ENCODE results near the gene COX17. TPM values are rescaled to one million over a fixed set of nuclear protein-coding genes. Genes with fewer than 3 reads are reported as not detected.

Gene COX17
- total RNA-seq, 2 experiments from 2014 or later: 63.7 to 69.8 TPM

DNA sequence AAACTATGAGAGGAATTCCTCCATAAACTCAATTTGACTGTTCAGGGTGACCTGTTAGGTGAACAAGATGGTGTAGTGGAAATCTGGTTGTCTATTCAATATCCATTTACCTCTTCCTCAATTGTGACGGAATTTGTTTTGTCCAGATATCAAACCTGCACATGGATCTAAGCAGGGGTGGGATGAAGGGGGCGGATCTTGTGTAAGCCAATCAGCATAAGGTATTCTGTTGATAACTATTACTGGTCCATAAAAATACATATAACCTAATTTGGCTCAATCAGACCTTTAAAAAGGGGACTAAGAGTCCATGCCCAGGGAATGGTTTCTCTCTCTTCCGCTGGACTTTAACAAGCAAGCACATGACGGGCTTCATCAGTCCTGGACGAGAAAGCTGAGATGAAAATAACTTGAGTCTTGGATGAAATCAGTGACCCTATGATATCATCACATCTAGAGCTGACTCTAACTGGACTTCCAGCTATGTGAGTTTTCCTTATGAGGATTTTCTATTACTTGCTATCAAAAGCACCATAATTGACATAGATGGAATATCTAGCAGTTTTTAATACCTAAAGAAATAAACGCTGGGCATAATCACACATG is 11.1 kb downstream of the COX17 start:
- H3K4me1 Mint-ChIP-seq: peaks cover 13% of the 10 kb centered on the region
- no peaks in the 10 kb centered on the region for H3K9me3 Mint-ChIP-seq
- CTCF ChIA-PET: interaction anchor here (1.0 to 1.3 kb wide), 2 partner anchors 15 to 66 kb away, joined by 3 read pairs; no protein-coding TSS in a partner anchor

DNA sequence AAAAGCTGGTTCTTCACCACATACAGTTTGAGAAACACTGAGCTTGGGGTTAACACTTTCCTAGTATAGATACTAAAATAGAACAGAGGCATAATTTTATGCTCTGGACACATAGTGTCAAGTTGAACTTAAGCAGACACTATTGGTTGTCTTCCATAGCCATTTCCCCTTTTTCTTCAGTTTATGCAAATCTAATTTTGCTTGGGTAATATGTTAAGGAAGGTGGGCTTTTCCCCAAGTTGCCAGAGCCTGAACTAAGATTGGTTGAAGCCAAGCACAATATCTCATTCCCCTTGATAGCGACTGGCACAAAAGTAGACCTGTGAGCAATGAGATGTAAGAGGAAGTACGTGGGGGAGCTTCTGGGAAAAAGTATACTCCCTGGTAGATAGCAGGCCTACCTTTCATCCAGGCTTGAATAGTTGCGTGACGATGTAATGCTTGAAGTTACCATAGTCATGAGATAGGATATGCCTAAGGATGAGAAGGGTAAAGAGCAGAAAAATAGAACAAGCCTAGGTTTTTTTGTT is 12.3 kb downstream of the COX17 start:
- no peak overlapping the region for H3K4me3 Mint-ChIP-seq
- H3K9me3 Mint-ChIP-seq: no peaks in the 10 kb centered on the region
- no peak for DNase-seq
- H3K27ac Mint-ChIP-seq: no peak overlapping the region
- peaks cover 32% of the 10 kb centered on the region for H3K36me3 Mint-ChIP-seq (ENCODE audit: low read depth)
- H3K4me1 Mint-ChIP-seq: peaks cover 12% of the 10 kb centered on the region
- ChIA-PET CTCF (no interaction called here), POLR2A (interaction anchor here (1.3 to 3.8 kb wide), 2 partner anchors 12 to 19 kb away, joined by 3 to 19 read pairs; partner anchors contain the start of gene COX17)
- H3K27me3 Mint-ChIP-seq: no peaks in the 10 kb centered on the region

More for the DNA sequence above, 11.1 kb downstream of the COX17 start:
- peaks cover 42% of the 10 kb centered on the region for H3K36me3 Mint-ChIP-seq (ENCODE audit: low read depth)
- no peak for DNase-seq
- H3K27ac Mint-ChIP-seq: no peak overlapping the region
- H3K4me3 Mint-ChIP-seq: no peak overlapping the region
- POLR2A ChIA-PET: interaction anchor here (1.3 to 3.8 kb wide), 2 partner anchors 10 to 11 kb away, joined by 5 to 19 read pairs; partner anchors contain the start of gene COX17
- no peaks in the 10 kb centered on the region for H3K27me3 Mint-ChIP-seq

DNA sequence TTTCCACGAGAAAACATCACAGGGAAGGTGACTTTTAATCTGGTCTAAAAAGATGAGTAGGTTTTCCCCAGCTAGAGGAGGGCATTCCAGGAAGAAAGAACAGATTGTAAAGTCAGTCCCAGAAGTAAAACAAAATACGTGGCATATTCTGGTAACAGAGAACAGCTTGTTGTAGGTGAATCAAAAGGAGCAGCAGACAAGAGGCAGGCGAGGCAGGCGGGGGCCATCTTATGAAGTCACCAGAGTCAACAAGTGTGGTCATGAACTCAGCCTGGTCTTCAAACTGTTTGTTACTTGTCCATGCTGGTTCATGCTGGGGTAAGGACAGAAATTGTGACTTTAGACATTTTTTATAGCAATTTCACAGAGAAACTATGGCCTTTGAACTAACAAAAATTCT is 12.8 kb downstream of the COX17 start:
- peaks cover 28% of the 10 kb centered on the region for H3K36me3 Mint-ChIP-seq (ENCODE audit: low read depth)
- no peak overlapping the region for H3K27ac Mint-ChIP-seq
- H3K4me1 Mint-ChIP-seq: peaks cover 11% of the 10 kb centered on the region
- DNase-seq: no peak
- ChIA-PET POLR2A (interaction anchor here (1.3 to 3.8 kb wide), 3 partner anchors 11 to 19 kb away, joined by 3 to 19 read pairs (median 3); partner anchors contain the start of gene COX17), CTCF (interaction anchor here (1.8 kb wide), 1 partner anchor 8 kb away, joined by 4 read pairs; no protein-coding TSS in a partner anchor)
- no peak overlapping the region for H3K4me3 Mint-ChIP-seq
- H3K27me3 Mint-ChIP-seq: no peaks in the 10 kb centered on the region
- H3K9me3 Mint-ChIP-seq: no peaks in the 10 kb centered on the region

DNA sequence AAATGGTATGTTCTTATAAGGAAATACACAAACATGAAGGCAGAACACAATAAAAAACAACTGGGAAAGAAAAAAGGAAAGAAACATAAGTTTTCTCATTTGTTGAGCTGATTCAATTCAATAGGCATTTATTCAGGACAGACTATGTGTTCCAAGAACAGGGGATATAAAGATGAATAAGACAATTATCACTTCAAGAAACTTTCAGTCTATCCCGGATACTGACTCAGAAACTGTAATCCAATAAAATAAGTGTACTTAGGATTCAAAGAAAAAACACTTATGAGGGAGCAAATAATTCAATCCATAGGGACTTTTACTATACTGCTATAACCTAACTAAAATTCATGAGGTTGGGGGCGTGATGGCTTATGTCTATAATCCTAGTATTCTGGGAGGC is 13.3 kb downstream of the COX17 start:
- CTCF ChIA-PET: interaction anchor here (1.8 kb wide), 1 partner anchor 9 kb away, joined by 4 read pairs; no protein-coding TSS in a partner anchor
- peaks cover 11% of the 10 kb centered on the region for H3K4me1 Mint-ChIP-seq
- POLR2A ChIA-PET: interaction anchor here (1.1 to 3.8 kb wide), 4 partner anchors 9 to 105 kb away, joined by 3 to 19 read pairs (median 6); partner anchors contain the start of genes CD80 and COX17
- peaks cover 23% of the 10 kb centered on the region for H3K36me3 Mint-ChIP-seq (ENCODE audit: low read depth)
- H3K4me3 Mint-ChIP-seq: no peak overlapping the region
- no peak overlapping the region for H3K27ac Mint-ChIP-seq
- DNase-seq: no peak
- no peaks in the 10 kb centered on the region for H3K9me3 Mint-ChIP-seq
- H3K27me3 Mint-ChIP-seq: no peaks in the 10 kb centered on the region

DNA sequence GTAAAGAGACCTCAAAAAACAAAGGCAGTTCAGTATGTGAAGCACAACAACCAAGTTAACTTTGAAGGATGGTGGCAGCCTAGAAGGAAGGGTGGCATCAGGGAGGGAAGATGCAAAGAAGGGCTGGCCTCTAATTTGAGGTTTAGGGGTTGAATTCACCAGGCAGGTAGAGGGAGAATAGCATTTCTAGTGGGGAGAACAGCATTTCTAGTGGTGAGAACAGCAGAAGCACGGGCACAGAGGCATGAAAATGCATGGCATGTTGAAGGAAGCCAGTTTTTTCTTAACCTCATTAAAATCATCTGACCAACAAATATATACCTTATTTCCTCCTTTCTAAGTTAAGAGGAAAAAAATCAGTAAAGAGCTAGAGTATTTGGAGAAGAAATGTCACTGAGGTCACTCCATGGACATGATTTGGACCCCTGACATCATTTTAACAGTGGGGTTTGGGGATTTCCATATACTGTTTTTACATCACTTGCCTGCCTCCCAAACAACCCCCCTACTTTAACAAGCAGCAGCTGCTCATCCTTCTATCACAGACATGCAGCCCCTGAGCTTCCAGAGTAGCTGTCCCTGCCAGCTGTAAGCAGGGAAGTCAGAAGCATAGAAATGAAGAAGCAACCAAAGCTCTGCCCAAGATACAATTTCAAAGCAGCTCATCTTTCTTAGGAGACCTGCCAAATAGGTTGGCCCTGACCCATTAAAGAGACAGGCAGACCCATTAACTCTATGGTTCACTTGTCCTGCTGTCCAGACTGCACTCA is 14.4 kb downstream of the COX17 start:
- Mint-ChIP-seq H3K4me1 (peaks cover 18% of the 10 kb centered on the region), H3K4me3 (no peak overlapping the region), H3K27me3 (no peaks in the 10 kb centered on the region), H3K27ac (no peak overlapping the region), H3K36me3 (ENCODE audit: low read depth) (peaks cover 22% of the 10 kb centered on the region), H3K9me3 (no peaks in the 10 kb centered on the region)
- POLR2A ChIA-PET: interaction anchor here (1.1 to 3.8 kb wide), 4 partner anchors 9 to 104 kb away, joined by 3 to 19 read pairs (median 6); partner anchors contain the start of genes CD80 and COX17
- no peak for DNase-seq
- CTCF ChIA-PET: interaction anchor here (1.8 to 2.1 kb wide), 2 partner anchors 10 to 62 kb away, joined by 4 to 5 read pairs; no protein-coding TSS in a partner anchor

DNA sequence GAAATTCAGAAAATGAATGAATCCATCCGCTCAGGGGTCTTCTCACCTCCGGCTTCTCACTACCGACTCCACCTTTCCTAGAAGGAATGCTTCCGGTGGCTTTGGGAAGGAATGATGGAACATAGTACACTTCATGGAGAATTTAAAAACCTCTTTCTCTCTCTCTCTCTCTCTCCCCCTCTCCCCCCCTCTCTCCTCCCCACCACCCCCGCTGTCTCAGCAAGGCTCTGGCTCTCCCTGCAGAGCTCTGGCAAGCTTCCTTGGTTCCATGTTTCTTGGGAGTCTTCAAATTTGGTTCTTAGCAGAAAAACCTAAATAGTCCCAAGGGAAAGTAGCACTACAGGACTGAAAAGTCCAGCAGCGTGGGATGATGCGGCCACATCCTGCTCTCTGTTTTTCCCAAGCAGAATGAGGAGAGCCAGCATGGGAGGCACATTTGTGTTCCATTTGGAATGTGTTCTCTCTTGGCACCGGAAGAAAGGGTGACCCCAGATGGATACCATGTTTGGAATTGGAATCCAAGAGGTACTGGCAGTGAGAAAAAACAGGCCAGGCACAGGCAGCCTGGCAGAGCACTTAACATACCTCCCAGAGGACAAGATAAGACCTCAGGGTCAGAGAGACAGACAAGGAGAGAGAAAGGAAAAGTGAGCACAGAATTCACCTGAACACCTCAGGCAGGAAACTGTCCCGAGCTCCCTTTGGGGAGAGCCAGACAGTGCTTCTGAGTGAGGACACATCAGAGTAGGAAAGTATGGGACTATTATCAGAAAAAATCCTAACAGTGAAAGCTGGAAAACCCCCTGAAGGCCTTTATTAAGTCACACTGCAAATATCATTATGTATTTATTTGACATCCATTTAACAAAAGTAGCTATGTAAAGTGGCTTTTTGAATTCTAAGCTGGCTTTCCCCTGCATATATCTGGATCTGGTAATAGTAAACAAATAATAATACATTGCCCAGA is 16.4 kb downstream of the COX17 start, which contains the start of gene POPDC2:
TSS of gene POPDC2 (minus strand) at position 116 of the 967 bp plus-strand sequence. CDS start 166 bp downstream, outside the sequence.
- Mint-ChIP-seq H3K36me3 (ENCODE audit: low read depth) (peaks cover 5% of the 10 kb centered on the region), H3K4me3 (no peak within 1 kb of the TSS), H3K4me1 (peaks cover 18% of the 10 kb centered on the region), H3K27ac (no peak within 1 kb of the TSS), H3K27me3 (no peaks in the 10 kb centered on the region), H3K9me3 (no peaks in the 10 kb centered on the region)
- DNase-seq: no peak
- POLR2A ChIA-PET: interaction anchor here (1.0 to 1.7 kb wide), 2 partner anchors 14 to 18 kb away, joined by 4 read pairs; no protein-coding TSS in a partner anchor
- CTCF ChIA-PET: interaction anchor here (0.6 to 2.1 kb wide), 2 partner anchors 60 to 260 kb away, joined by 4 to 5 read pairs; no protein-coding TSS in a partner anchor

DNA sequence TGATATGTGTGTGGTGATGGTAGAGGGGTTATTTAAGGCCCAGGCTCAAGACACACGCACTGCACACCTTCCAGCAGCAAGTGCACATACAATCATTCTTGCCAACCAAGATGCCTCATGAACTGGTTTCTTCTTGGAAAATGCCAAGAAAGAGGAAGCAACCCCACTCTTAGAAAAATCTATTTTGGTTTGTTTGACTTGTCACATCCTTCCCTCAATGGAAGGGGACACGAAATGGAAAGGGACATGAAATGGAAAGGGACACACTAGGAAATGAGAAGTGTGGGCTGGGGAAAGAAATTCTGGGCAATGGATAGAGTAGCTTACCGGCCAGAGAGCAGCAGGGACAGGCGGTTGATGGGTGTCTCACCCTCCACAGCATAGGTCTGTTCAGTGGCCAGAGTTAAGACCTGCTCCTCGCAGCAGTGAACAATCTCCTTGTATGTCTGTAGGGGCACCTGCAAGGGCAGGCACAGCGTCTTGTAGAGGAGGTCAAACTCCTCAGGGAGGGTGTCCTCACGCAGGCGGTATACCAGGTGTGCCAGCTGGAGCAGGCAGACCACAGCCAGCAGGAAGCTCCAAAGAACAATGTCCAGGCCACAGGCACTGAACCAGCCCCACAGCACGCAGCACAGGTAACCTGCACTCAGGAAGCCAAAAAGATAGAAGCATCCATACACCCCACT is 17.5 kb downstream of the COX17 start:
- no peak overlapping the region for H3K27ac Mint-ChIP-seq
- no peaks in the 10 kb centered on the region for H3K27me3 Mint-ChIP-seq
- H3K4me1 Mint-ChIP-seq: peaks cover 15% of the 10 kb centered on the region
- no peaks in the 10 kb centered on the region for H3K9me3 Mint-ChIP-seq
- ChIA-PET CTCF (no interaction called here), POLR2A (interaction anchor here (1.7 kb wide), 1 partner anchor 17 kb away, joined by 4 read pairs; no protein-coding TSS in a partner anchor)
- H3K4me3 Mint-ChIP-seq: no peak overlapping the region
- DNase-seq: no peak
- H3K36me3 Mint-ChIP-seq (ENCODE audit: low read depth): peaks cover 4% of the 10 kb centered on the region

DNA sequence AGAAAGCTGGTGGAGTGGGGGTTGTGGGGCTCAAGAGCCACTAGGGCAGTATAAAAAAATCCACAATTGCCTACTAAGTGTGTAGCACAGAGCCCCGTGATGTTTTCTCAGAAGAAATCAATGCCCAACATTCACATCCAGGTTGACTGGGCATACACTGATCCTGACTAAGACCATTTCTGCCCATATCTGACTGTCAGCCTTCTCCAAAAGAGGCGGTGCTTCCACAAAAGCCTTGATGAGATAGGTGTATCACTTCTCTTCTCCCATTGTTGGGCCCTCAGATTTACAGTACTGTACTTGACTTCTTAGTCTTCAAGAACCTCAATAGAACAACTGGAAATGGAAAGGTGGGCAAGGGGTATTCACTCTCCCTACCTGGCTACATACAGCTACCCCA is 18.2 kb downstream of the COX17 start:
- DNase-seq: no peak
- peaks cover 5% of the 10 kb centered on the region for H3K36me3 Mint-ChIP-seq (ENCODE audit: low read depth)
- CTCF ChIA-PET: interaction anchor here (1.7 kb wide), 1 partner anchor 60 kb away, joined by 4 read pairs; no protein-coding TSS in a partner anchor
- H3K27ac Mint-ChIP-seq: no peak overlapping the region
- H3K4me1 Mint-ChIP-seq: peaks cover 12% of the 10 kb centered on the region
- H3K9me3 Mint-ChIP-seq: no peaks in the 10 kb centered on the region
- no peaks in the 10 kb centered on the region for H3K27me3 Mint-ChIP-seq
- H3K4me3 Mint-ChIP-seq: no peak overlapping the region
- POLR2A ChIA-PET: interaction anchor here (0.8 kb wide), 1 partner anchor 160 kb away, joined by 3 read pairs; the partner anchor contains the start of gene TIMMDC1

DNA sequence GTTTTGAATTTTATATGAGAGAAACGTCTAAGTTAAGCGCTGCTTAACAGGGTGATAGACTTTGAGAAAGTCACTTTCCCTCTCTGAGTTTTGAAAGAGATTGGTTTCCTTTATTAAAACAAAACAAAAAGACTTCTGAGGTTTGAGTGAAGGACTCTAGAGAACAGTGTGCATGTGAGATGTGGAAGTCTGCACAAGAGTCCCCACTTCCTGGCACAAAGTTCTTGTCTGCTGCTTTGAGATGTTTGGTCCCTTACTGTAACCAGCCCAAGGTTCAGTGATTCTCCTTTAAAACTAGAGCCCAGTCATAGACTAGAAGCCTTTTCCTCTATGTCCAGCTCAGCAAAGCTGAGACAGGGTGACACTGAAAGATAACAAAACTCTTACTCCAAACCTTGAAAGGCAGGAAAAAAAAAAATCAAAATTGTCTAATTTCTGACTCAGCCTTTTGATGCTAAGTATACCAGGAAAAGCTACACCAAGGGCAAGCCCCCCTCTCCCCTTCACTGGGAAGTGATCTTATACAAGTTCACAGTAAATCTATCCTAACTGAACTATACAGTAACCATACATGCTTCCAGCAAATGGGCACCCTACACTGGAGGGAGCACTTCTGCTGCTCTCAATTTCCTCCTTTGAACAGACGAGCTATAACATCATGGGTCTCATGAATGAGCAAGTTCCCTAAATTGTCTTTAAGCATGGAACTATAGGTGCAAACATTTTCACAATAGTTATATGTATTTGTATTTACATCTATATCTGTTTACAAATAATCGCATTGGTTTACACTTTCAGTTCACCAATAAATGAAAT is 19.1 kb downstream of the COX17 start:
- ChIA-PET POLR2A (interaction anchor here (0.8 kb wide), 1 partner anchor 160 kb away, joined by 3 read pairs; the partner anchor contains the start of gene TIMMDC1), CTCF (interaction anchor here (0.7 to 1.7 kb wide), 3 partner anchors 17 to 417 kb away, joined by 3 to 4 read pairs (median 3); no protein-coding TSS in a partner anchor)
- Mint-ChIP-seq H3K27ac (no peak overlapping the region), H3K4me1 (peaks cover 12% of the 10 kb centered on the region), H3K9me3 (no peaks in the 10 kb centered on the region), H3K36me3 (ENCODE audit: low read depth) (peaks cover 7% of the 10 kb centered on the region), H3K27me3 (no peaks in the 10 kb centered on the region), H3K4me3 (no peak overlapping the region)
- DNase-seq: no peak

DNA sequence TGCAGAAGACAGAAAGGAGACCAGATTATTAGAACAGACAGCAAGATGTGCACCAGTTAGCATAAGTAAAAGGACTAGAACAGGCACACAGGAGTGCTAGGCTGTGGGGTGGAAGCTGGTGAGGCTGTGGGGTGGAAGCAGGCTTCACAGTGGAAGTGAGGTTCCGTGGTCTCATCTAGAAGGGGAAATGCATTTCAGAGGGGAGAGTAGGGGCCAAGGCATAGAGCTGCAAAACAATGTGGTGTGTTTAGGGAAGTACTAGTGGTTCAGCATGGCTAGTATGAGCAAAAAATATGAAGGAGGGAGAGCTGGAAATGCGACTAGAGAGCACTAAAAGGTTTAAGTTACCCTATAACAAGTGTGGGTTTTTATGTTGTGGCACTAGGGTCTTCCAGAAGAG is 23.3 kb downstream of the COX17 start:
- Mint-ChIP-seq H3K27ac (no peak overlapping the region), H3K9me3 (no peaks in the 10 kb centered on the region), H3K27me3 (no peaks in the 10 kb centered on the region), H3K4me1 (peaks cover 14% of the 10 kb centered on the region), H3K36me3 (ENCODE audit: low read depth) (peaks cover 7% of the 10 kb centered on the region), H3K4me3 (no peak overlapping the region)
- no peak for DNase-seq
- CTCF ChIA-PET: no interaction called here
- POLR2A ChIA-PET: interaction anchor here (0.8 kb wide), 1 partner anchor 10 kb away, joined by 3 read pairs; no protein-coding TSS in a partner anchor
